ENCODE results near the gene IQGAP1.

GRCh38 chr15:90439946-90440345 is 51.9 kb downstream of the IQGAP1 start:
- no peak for TF ChIP-seq TBP (optimal IDR thresholded peaks at IDR 0.05; ENCODE audit: low read depth, low read length)
- no peak for TF ChIP-seq CHD2 (IDR thresholded peaks at IDR 0.05; ENCODE audit: low read depth, low read length)
- TF ChIP-seq CTBP1 (IDR thresholded peaks at IDR 0.05; ENCODE audit: borderline replicate concordance), result no peak
- TF ChIP-seq ZKSCAN3 (CRISPR knock-in tag; IDR thresholded peaks at IDR 0.05), result no peak
